HAP-1 (cell line): Measurements from ENCODE around the gene DMBX1.

ENCODE experiments used
- DNase-seq, 2 experiments: peaks; one replicate each; pipeline ENCODE4 v3.0.0-alpha.2; 2016 to 2020; ENCODE audit warnings: low spot score in 2 of 2
- H3K27me3 ChIP-seq: fragments of 250-450 bp; sonication (Bioruptor Pico); 2 replicates; pipeline ENCODE4 v1.5.1; 2020; ENCODE audit warnings: low read depth, mild to moderate bottlenecking, moderate library complexity
- H3K36me3 ChIP-seq: fragments of 250-450 bp; sonication (Bioruptor Pico); replicated peaks from 2 replicates; pipeline ENCODE4 v1.5.1; 2020; ENCODE audit warnings: mild to moderate bottlenecking
- H3K4me1 ChIP-seq: fragments of 250-450 bp; sonication (Bioruptor Pico); 2 replicates; pipeline ENCODE4 v1.5.1; 2020; ENCODE audit warnings: mild to moderate bottlenecking
- H3K4me3 ChIP-seq: fragments of 250-450 bp; sonication (Bioruptor Pico); 2 replicates; pipeline ENCODE4 v1.5.1; 2020; ENCODE audit warnings: mild to moderate bottlenecking, moderate library complexity
- H3K9me3 ChIP-seq: fragments of 250-450 bp; sonication (Bioruptor Pico); 2 replicates; pipeline ENCODE4 v1.5.1; 2020; ENCODE audit warnings: mild to moderate bottlenecking, moderate library complexity
- in situ Hi-C: fragments of 300-500 bp; cut with MboI; formaldehyde crosslinking; loops from 3 replicates; pipeline ENCODE4 v1.14.3; 2020; ENCODE audit warnings: low sequenced_read_pairs, inconsistent platforms, mixed read lengths

DMBX1 gene

GRCh38 chr1:46489638-46490405 lies at the start of gene DMBX1:
TSS of gene DMBX1 (plus strand) at chr1:46489836. CDS start at chr1:46507011, 17,175 bp downstream.
- H3K27me3 ChIP-seq = peaks cover 5% of the 10 kb centered on the region
- peak; percentile 67 to 87 for DNase-seq
- in situ Hi-C loops = no loop called here

GRCh38 chr1:46440478-46440877 lies 49.2 kb upstream of the DMBX1 start:
- Histone ChIP-seq H3K27me3 (peaks cover 11% of the 10 kb centered on the region; the same call in 1 of the 2 replicates), H3K9me3 (no peaks in the 10 kb centered on the region), H3K4me1 (peaks cover 2% of the 10 kb centered on the region; the same call in 1 of the 2 replicates), H3K36me3 (no peaks in the 10 kb centered on the region), H3K4me3 (no peak overlapping the region)
- DNase-seq = no peak
- in situ Hi-C loops = no loop called here

More at GRCh38 chr1:46489638-46490405, at the start of gene DMBX1:
- Histone ChIP-seq H3K4me1 (no peaks in the 10 kb centered on the region), H3K36me3 (no peaks in the 10 kb centered on the region), H3K4me3 (peak within 1 kb of the TSS; percentile 51), H3K9me3 (no peaks in the 10 kb centered on the region)

GRCh38 chr1:46442317-46443161 lies 47.1 kb upstream of the DMBX1 start:
- Histone ChIP-seq H3K9me3 (no peaks in the 10 kb centered on the region), H3K27me3 (peaks cover 14% of the 10 kb centered on the region), H3K4me1 (peaks cover 2% of the 10 kb centered on the region; the same call in 1 of the 2 replicates), H3K4me3 (peak overlapping the region; percentile 23), H3K36me3 (no peaks in the 10 kb centered on the region)
- DNase-seq = peak; percentile 83 to 93
- in situ Hi-C loops = no loop called here

- Histone ChIP-seq H3K4me1 (peaks cover 11% of the 10 kb centered on the region), H3K36me3 (no peaks in the 10 kb centered on the region), H3K27me3 (peaks cover 25% of the 10 kb centered on the region), H3K9me3 (no peaks in the 10 kb centered on the region), H3K4me3 (no peak overlapping the region)
- in situ Hi-C loops = no loop called here
- no peak for DNase-seq
Measured at GRCh38 chr1:46444466-46444865, 45.2 kb upstream of the DMBX1 start.

GRCh38 chr1:46445773-46446256 lies 43.8 kb upstream of the DMBX1 start:
- Histone ChIP-seq H3K36me3 (no peaks in the 10 kb centered on the region), H3K4me3 (no peak overlapping the region), H3K4me1 (peaks cover 11% of the 10 kb centered on the region), H3K27me3 (peaks cover 25% of the 10 kb centered on the region), H3K9me3 (no peaks in the 10 kb centered on the region)
- no peak for DNase-seq
- in situ Hi-C loops = loop anchor here (5.0 kb wide), 1 partner anchor 81 kb away; no protein-coding TSS in a partner anchor

GRCh38 chr1:46446646-46447498 lies 42.8 kb upstream of the DMBX1 start:
- Histone ChIP-seq H3K27me3 (peaks cover 28% of the 10 kb centered on the region), H3K9me3 (no peaks in the 10 kb centered on the region), H3K36me3 (no peaks in the 10 kb centered on the region), H3K4me3 (no peak overlapping the region), H3K4me1 (peaks cover 11% of the 10 kb centered on the region)
- in situ Hi-C loops = loop anchor here (5.0 kb wide), 1 partner anchor 80 kb away; no protein-coding TSS in a partner anchor
- DNase-seq = peak; percentile 66 to 91

GRCh38 chr1:46447499-46448108 lies 42.0 kb upstream of the DMBX1 start:
- no peak overlapping the region for H3K4me3 ChIP-seq
- H3K4me1 ChIP-seq = peaks cover 11% of the 10 kb centered on the region
- H3K27me3 ChIP-seq = peaks cover 28% of the 10 kb centered on the region
- no peak for DNase-seq
- H3K36me3 ChIP-seq = no peaks in the 10 kb centered on the region
- no peaks in the 10 kb centered on the region for H3K9me3 ChIP-seq
- in situ Hi-C loops = loop anchor here (5.0 kb wide), 1 partner anchor 80 kb away; no protein-coding TSS in a partner anchor

- in situ Hi-C loops = loop anchor here (5.0 kb wide), 1 partner anchor 79 kb away; no protein-coding TSS in a partner anchor
- peak overlapping the region; percentile 10; the same call in 1 of the 2 replicates for H3K4me3 ChIP-seq
Measured at GRCh38 chr1:46448109-46448911, 41.3 kb upstream of the DMBX1 start.

GRCh38 chr1:46449223-46450159 lies 40.1 kb upstream of the DMBX1 start:
- in situ Hi-C loops = loop anchor here (5.0 kb wide), 1 partner anchor 78 kb away; no protein-coding TSS in a partner anchor
- H3K36me3 ChIP-seq = no peaks in the 10 kb centered on the region
- H3K4me1 ChIP-seq = peaks cover 9% of the 10 kb centered on the region; the same call in 1 of the 2 replicates
- H3K4me3 ChIP-seq = no peak overlapping the region
- H3K27me3 ChIP-seq = peaks cover 30% of the 10 kb centered on the region
- no peaks in the 10 kb centered on the region for H3K9me3 ChIP-seq
- DNase-seq = no peak

More at GRCh38 chr1:46448109-46448911, 41.3 kb upstream of the DMBX1 start:
- H3K9me3 ChIP-seq = no peaks in the 10 kb centered on the region
- H3K36me3 ChIP-seq = no peaks in the 10 kb centered on the region
- H3K27me3 ChIP-seq = peaks cover 28% of the 10 kb centered on the region
- DNase-seq = peak; percentile 55 to 74
- H3K4me1 ChIP-seq = peaks cover 9% of the 10 kb centered on the region; the same call in 1 of the 2 replicates

- in situ Hi-C loops = no loop called here
- peaks cover 9% of the 10 kb centered on the region; the same call in 1 of the 2 replicates for H3K4me1 ChIP-seq
- H3K9me3 ChIP-seq = no peaks in the 10 kb centered on the region
- H3K36me3 ChIP-seq = no peaks in the 10 kb centered on the region
- H3K4me3 ChIP-seq = no peak overlapping the region
- no peak for DNase-seq
- H3K27me3 ChIP-seq = peaks cover 34% of the 10 kb centered on the region
Measured at GRCh38 chr1:46450160-46450517, 39.5 kb upstream of the DMBX1 start.
